D721Med (cell line): ENCODE data around the gene PLA2G4E.

ENCODE experiments used
- DNase-seq: peaks from one replicate; pipeline ENCODE4 v3.0.0; 2011; ENCODE audit warnings: low spot score; ENCODE audit not compliant: insufficient read length
- FAIRE-seq: peaks from 2 replicates; lab custom pipeline; 2011; peaks lifted over from hg19 to GRCh38; lab: Jason Lieb, UNC
- TF ChIP-seq, protein P1 (sequence below): IDR thresholded peaks from 2 replicates; pipeline ENCODE4 v1.5.1; 2012; ENCODE audit warnings: mild to moderate bottlenecking, control low read depth; ENCODE audit not compliant: insufficient read depth; ENCODE audit errors: missing control alignments

The PLA2G4E gene

GRCh38 chr15:42018306-42019224, 2.3 kb downstream of the PLA2G4E start:
- FAIRE-seq = no peak
- TF ChIP-seq, protein P1, sequence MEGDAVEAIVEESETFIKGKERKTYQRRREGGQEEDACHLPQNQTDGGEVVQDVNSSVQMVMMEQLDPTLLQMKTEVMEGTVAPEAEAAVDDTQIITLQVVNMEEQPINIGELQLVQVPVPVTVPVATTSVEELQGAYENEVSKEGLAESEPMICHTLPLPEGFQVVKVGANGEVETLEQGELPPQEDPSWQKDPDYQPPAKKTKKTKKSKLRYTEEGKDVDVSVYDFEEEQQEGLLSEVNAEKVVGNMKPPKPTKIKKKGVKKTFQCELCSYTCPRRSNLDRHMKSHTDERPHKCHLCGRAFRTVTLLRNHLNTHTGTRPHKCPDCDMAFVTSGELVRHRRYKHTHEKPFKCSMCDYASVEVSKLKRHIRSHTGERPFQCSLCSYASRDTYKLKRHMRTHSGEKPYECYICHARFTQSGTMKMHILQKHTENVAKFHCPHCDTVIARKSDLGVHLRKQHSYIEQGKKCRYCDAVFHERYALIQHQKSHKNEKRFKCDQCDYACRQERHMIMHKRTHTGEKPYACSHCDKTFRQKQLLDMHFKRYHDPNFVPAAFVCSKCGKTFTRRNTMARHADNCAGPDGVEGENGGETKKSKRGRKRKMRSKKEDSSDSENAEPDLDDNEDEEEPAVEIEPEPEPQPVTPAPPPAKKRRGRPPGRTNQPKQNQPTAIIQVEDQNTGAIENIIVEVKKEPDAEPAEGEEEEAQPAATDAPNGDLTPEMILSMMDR = no peak
- DNase-seq = no peak

DNA sequence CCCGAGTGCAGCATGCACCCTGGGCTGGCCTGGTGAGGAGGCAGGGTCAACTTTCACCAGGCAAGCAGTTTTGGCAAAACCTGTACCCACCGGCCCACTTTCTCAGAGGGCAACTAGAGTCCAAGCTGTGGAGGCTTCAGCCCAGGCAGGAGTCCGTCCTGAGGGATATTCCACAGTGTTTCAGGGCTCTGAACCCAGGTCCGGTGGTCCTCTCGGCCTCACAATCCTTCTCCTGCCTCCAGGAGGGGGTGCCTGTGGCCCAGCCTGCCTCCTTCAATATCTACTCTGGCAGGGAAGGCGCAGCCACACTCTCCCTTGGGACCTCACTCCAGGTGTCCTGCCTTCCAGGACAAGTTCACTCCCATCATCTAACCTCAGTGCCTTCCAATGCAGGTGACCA, 3.9 kb downstream of the PLA2G4E start:
- TF ChIP-seq, protein P1 = no peak
- FAIRE-seq = no peak

DNA sequence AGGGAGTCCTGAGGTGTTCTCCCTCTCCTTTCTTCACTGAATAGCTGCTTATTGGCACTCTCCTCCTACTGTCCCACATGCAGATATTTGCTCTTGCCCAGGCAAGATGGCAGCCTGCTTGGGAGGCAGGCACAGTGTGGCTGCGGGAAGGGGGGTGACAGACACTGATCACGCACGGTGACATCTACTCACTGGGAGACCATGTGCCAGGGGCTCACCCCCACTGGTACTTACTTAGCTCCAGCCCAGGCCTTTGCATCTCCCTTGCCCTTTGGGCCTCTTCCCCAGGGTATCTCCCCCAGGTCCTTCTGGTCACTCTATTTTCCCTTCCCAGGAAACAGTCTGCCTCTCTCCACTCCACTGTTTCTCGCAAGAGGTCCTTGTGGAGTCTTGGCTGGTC, 6.4 kb downstream of the PLA2G4E start:
- DNase-seq = no peak
- TF ChIP-seq, protein P1 = no peak
- no peak for FAIRE-seq

More for the DNA sequence above, 3.9 kb downstream of the PLA2G4E start:
- no peak for DNase-seq

- TF ChIP-seq, protein P1 = no peak
- DNase-seq (no peak), FAIRE-seq (no peak)
Measured at GRCh38 chr15:42012928-42013482, 7.8 kb downstream of the PLA2G4E start.

GRCh38 chr15:42012241-42012640, 8.6 kb downstream of the PLA2G4E start:
- TF ChIP-seq, protein P1 = no peak
- FAIRE-seq = no peak
- DNase-seq = no peak

DNA sequence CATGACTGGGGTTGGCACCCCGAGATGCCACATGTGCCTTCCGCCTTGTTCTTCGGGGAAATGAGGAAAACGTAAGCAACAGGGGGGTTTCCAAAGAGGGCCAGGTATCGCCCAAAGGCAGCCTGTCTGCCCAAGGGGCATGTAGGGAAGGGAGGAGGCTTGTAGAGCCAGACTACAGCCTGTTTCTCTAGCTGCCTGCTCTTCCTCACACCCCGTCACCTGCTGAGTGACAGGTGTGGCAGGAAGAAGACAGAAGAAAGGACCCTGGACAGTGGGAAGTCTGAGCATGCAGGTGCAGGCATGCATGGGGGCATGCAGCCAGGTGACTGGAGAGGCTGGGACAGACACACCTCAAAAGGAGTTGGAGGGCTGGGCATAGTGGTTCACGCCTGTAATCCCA, 9.8 kb downstream of the PLA2G4E start:
- no peak for FAIRE-seq
- no peak for DNase-seq
- TF ChIP-seq, protein P1 = no peak

GRCh38 chr15:42010434-42010833, 10.4 kb downstream of the PLA2G4E start:
- DNase-seq = no peak
- TF ChIP-seq, protein P1 = no peak
- FAIRE-seq = no peak
